ENCODE data around the gene SLC25A33.
"Not testable (repeated sequence)": the region's sequence is repeated elsewhere in the genome, so short reads cannot be mapped to it uniquely, and the experiment has no call there.

The SLC25A33 gene

DNA sequence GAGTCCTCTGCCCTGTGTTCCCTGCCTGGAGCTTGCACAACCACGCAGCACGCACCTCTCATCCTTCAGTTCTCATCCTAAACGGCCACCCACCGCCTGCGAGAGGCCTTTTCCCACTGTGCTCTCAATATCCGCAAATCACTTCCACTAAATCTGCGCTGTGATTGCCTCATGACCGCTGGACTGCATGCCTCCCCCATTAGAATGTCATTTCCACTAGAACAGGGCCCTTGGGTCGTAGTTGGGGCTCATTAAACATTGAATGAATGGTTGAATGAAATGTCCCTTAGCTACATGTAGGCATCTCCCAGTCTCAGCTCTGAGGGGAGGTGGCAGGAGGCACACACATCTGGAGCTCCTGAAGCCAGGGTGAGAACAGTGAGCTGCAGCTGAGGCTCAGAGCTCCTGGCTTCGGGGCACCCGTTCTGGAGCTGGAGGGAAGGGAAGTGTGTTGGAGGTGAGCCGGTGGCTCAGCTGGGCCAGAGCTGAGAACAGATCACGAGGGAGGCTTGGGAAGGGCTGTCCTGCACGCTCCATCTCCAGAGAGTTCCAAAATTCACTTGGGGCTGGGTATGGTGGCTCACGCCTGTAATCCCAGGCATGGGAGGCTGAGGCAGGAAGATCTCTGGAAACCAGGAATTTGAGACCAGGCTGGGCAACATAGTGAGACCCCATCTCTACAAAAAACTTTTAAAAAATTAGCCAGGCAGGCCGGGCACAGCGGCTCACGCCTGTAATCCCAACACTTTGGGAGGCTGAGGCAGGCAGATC lies 79.8 kb downstream of the SLC25A33 start:
- H3K27ac ChIP-seq (ENCODE audit: low read length) = no peak overlapping the region
- H3K9me3 ChIP-seq (ENCODE audit: control insufficient read depth, low read depth, low read length) = no peaks in the 10 kb centered on the region
- H3K4me1 ChIP-seq (ENCODE audit: control insufficient read depth, low read depth, low read length) = no peaks in the 10 kb centered on the region
- no peaks in the 10 kb centered on the region for H3K36me3 ChIP-seq (ENCODE audit: control insufficient read depth, low read depth, low read length)
- no peak overlapping the region for H3K4me3 ChIP-seq (ENCODE audit: low read length)
- no peak overlapping the region for H3K9ac ChIP-seq (ENCODE audit: low read length)
- H3K27me3 ChIP-seq (ENCODE audit: control insufficient read depth, insufficient read depth, low read length) = no peaks in the 10 kb centered on the region

GRCh38 chr1:9621032-9621431 lies 81.8 kb downstream of the SLC25A33 start:
- H3K4me3 ChIP-seq (ENCODE audit: low read length) = no peak overlapping the region
- no peaks in the 10 kb centered on the region for H3K9me3 ChIP-seq (ENCODE audit: control insufficient read depth, low read depth, low read length)
- no peak overlapping the region for H3K9ac ChIP-seq (ENCODE audit: low read length)
- H3K4me1 ChIP-seq (ENCODE audit: control insufficient read depth, low read depth, low read length) = no peaks in the 10 kb centered on the region
- no peak overlapping the region for H3K27ac ChIP-seq (ENCODE audit: low read length)
- peaks cover under 1% of the 10 kb centered on the region for H3K27me3 ChIP-seq (ENCODE audit: control insufficient read depth, insufficient read depth, low read length)
- no peaks in the 10 kb centered on the region for H3K36me3 ChIP-seq (ENCODE audit: control insufficient read depth, low read depth, low read length)

- H3K9ac ChIP-seq (ENCODE audit: low read length) = no peak overlapping the region
- H3K4me3 ChIP-seq (ENCODE audit: low read length) = no peak overlapping the region
- no peaks in the 10 kb centered on the region for H3K4me1 ChIP-seq (ENCODE audit: control insufficient read depth, low read depth, low read length)
- no peaks in the 10 kb centered on the region for H3K9me3 ChIP-seq (ENCODE audit: control insufficient read depth, low read depth, low read length)
- peaks cover 20% of the 10 kb centered on the region for H3K27me3 ChIP-seq (ENCODE audit: control insufficient read depth, insufficient read depth, low read length)
- no peak overlapping the region for H3K27ac ChIP-seq (ENCODE audit: low read length)
- no peaks in the 10 kb centered on the region for H3K36me3 ChIP-seq (ENCODE audit: control insufficient read depth, low read depth, low read length)
These were observed 84.8 kb downstream of the SLC25A33 start for GRCh38 chr1:9624081-9624480.

- not testable (repeated sequence) for H3K36me3 ChIP-seq (ENCODE audit: control insufficient read depth, low read depth, low read length); H3K4me1 ChIP-seq (ENCODE audit: control insufficient read depth, low read depth, low read length); H3K9ac ChIP-seq (ENCODE audit: low read length); H3K4me3 ChIP-seq (ENCODE audit: low read length); H3K9me3 ChIP-seq (ENCODE audit: control insufficient read depth, low read depth, low read length); H3K27ac ChIP-seq (ENCODE audit: low read length)
- H3K27me3 ChIP-seq (ENCODE audit: control insufficient read depth, insufficient read depth, low read length) = peaks cover 20% of the 10 kb centered on the region
These were observed 85.8 kb downstream of the SLC25A33 start for GRCh38 chr1:9625030-9625429.

DNA sequence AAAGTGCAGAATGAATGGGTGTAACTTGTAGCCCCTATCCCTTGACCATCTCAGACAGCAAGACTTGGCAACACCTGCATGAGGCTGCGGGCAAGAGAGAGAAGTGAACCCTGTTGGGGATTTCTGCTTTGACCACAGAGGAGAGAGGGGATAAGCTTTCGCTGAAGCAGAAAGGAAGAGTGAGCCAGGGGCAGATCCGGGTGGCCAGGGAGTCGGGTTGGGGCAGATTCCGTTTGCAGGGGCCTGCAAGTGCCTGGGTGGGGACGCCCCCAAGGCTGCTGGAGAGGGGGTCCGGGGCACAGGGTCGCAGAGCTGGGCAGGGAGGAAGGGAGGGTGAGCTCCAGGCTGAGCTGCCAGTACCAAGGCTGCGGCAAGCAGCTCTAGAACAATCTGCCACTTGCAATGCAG lies 86.9 kb downstream of the SLC25A33 start:
- H3K4me3 ChIP-seq (ENCODE audit: low read length) = no peak overlapping the region

GRCh38 chr1:9628541-9629444 lies 89.5 kb downstream of the SLC25A33 start:
- no peak overlapping the region for H3K4me3 ChIP-seq (ENCODE audit: low read length)
- no peaks in the 10 kb centered on the region for H3K4me1 ChIP-seq (ENCODE audit: control insufficient read depth, low read depth, low read length)
- H3K36me3 ChIP-seq (ENCODE audit: control insufficient read depth, low read depth, low read length) = no peaks in the 10 kb centered on the region
- H3K9me3 ChIP-seq (ENCODE audit: control insufficient read depth, low read depth, low read length) = no peaks in the 10 kb centered on the region
- peaks cover 20% of the 10 kb centered on the region for H3K27me3 ChIP-seq (ENCODE audit: control insufficient read depth, insufficient read depth, low read length)
- no peak overlapping the region for H3K27ac ChIP-seq (ENCODE audit: low read length)
- no peak overlapping the region for H3K9ac ChIP-seq (ENCODE audit: low read length)

More for the DNA sequence above, 86.9 kb downstream of the SLC25A33 start:
- Histone ChIP-seq H3K36me3 (ENCODE audit: control insufficient read depth, low read depth, low read length) (no peaks in the 10 kb centered on the region), H3K27ac (ENCODE audit: low read length) (no peak overlapping the region), H3K4me1 (ENCODE audit: control insufficient read depth, low read depth, low read length) (no peaks in the 10 kb centered on the region), H3K27me3 (ENCODE audit: control insufficient read depth, insufficient read depth, low read length) (peaks cover 20% of the 10 kb centered on the region), H3K9me3 (ENCODE audit: control insufficient read depth, low read depth, low read length) (no peaks in the 10 kb centered on the region), H3K9ac (ENCODE audit: low read length) (no peak overlapping the region)

DNA sequence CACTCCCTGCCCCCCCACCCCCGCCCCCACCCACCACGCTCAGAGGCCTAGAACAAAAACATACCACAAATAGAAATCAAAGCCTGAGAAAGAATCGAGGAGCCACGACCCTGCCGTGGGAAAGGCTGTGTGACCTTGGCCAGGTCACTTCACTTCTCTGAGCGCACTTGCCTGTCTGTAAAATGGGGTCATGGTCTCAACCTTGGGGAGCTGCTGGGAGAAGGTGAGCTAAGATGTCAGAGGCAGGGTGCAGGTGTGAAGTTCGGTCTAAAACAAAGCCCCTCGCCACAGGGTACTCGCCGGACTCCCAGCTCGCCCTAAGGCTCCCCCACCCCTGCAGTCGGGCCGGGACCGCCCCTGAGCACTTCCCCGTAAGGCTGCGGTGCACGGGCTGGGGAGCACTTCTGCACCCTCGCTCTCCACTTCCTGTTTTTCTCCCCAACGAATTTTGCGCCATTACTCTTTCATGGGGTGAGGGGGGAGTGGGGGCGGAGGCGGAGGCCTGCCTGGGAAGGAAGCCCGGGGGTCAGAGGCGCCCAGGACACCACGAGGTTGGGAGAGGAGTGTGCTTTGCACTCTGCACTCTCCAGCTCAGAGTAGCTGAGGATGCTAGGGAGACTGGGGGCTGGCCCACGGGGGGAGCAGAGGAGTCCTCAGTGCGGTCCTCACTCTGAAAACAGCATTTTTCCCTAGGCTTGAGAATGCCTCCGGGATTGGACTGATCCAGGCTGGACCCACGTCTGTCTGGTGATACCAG lies 90.4 kb downstream of the SLC25A33 start:
- Histone ChIP-seq H3K9ac (ENCODE audit: low read length) (no peak overlapping the region), H3K9me3 (ENCODE audit: control insufficient read depth, low read depth, low read length) (no peaks in the 10 kb centered on the region), H3K36me3 (ENCODE audit: control insufficient read depth, low read depth, low read length) (no peaks in the 10 kb centered on the region), H3K27ac (ENCODE audit: low read length) (no peak overlapping the region), H3K4me3 (ENCODE audit: low read length) (no peak overlapping the region), H3K27me3 (ENCODE audit: control insufficient read depth, insufficient read depth, low read length) (peaks cover 20% of the 10 kb centered on the region), H3K4me1 (ENCODE audit: control insufficient read depth, low read depth, low read length) (no peaks in the 10 kb centered on the region)

GRCh38 chr1:9630331-9631111 lies 91.3 kb downstream of the SLC25A33 start:
- no peak overlapping the region for H3K9ac ChIP-seq (ENCODE audit: low read length)
- H3K27ac ChIP-seq (ENCODE audit: low read length) = no peak overlapping the region
- no peaks in the 10 kb centered on the region for H3K36me3 ChIP-seq (ENCODE audit: control insufficient read depth, low read depth, low read length)
- no peak overlapping the region for H3K4me3 ChIP-seq (ENCODE audit: low read length)
- H3K27me3 ChIP-seq (ENCODE audit: control insufficient read depth, insufficient read depth, low read length) = peaks cover 20% of the 10 kb centered on the region
- no peaks in the 10 kb centered on the region for H3K4me1 ChIP-seq (ENCODE audit: control insufficient read depth, low read depth, low read length)
- H3K9me3 ChIP-seq (ENCODE audit: control insufficient read depth, low read depth, low read length) = no peaks in the 10 kb centered on the region

DNA sequence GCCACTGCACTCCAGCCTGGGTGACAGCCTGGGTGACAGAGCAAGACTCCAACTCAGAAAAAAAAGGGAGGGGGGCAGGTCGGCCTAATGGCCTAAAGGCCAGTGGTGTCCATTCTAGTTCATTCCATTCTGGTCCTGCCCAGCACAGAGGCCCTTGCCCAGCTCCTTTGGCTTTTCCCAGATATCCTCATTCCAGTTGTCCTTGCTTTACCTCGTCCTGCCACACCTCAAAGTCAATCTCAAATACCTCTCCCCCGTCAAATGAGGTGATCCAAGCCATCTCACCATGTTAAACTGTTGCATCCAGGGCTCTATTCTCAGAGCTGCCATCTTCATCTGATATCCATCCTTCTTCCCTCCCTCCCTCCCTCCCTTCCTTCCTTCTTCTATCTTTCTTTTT lies 92.3 kb downstream of the SLC25A33 start:
- H3K27ac ChIP-seq (ENCODE audit: low read length) = no peak overlapping the region
- no peak overlapping the region for H3K9ac ChIP-seq (ENCODE audit: low read length)
- H3K27me3 ChIP-seq (ENCODE audit: control insufficient read depth, insufficient read depth, low read length) = peaks cover 13% of the 10 kb centered on the region
- no peaks in the 10 kb centered on the region for H3K9me3 ChIP-seq (ENCODE audit: control insufficient read depth, low read depth, low read length)
- no peaks in the 10 kb centered on the region for H3K4me1 ChIP-seq (ENCODE audit: control insufficient read depth, low read depth, low read length)
- H3K36me3 ChIP-seq (ENCODE audit: control insufficient read depth, low read depth, low read length) = no peaks in the 10 kb centered on the region
- no peak overlapping the region for H3K4me3 ChIP-seq (ENCODE audit: low read length)

DNA sequence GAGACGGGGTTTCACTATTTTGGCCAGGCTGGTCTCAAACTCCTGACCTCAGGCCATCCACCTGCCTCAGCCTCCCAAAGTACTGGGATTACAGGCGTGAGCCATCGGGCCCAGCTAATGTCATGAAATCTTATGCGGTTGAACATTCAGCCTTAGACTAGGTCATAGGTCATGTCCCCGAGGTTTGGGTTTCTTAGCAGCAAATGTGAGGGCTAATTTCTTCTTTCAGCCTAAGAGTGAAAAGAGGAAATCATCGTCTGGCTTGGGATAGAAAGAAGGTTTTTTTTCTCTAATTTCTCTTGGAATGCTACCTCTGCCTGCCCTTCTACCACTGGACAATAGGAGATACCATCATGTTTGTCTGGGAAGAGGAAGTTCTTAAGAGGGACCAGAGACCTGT lies 94.2 kb downstream of the SLC25A33 start:
- no peak overlapping the region for H3K27ac ChIP-seq (ENCODE audit: low read length)
- no peak overlapping the region for H3K9ac ChIP-seq (ENCODE audit: low read length)
- no peaks in the 10 kb centered on the region for H3K36me3 ChIP-seq (ENCODE audit: control insufficient read depth, low read depth, low read length)
- no peaks in the 10 kb centered on the region for H3K9me3 ChIP-seq (ENCODE audit: control insufficient read depth, low read depth, low read length)
- H3K4me1 ChIP-seq (ENCODE audit: control insufficient read depth, low read depth, low read length) = no peaks in the 10 kb centered on the region
- no peak overlapping the region for H3K4me3 ChIP-seq (ENCODE audit: low read length)
- H3K27me3 ChIP-seq (ENCODE audit: control insufficient read depth, insufficient read depth, low read length) = peaks cover under 1% of the 10 kb centered on the region

GRCh38 chr1:9634582-9634981 lies 95.3 kb downstream of the SLC25A33 start:
- Histone ChIP-seq H3K27me3 (ENCODE audit: control insufficient read depth, insufficient read depth, low read length) (no peaks in the 10 kb centered on the region), H3K27ac (ENCODE audit: low read length) (no peak overlapping the region), H3K9me3 (ENCODE audit: control insufficient read depth, low read depth, low read length) (no peaks in the 10 kb centered on the region), H3K9ac (ENCODE audit: low read length) (no peak overlapping the region), H3K4me1 (ENCODE audit: control insufficient read depth, low read depth, low read length) (no peaks in the 10 kb centered on the region), H3K36me3 (ENCODE audit: control insufficient read depth, low read depth, low read length) (no peaks in the 10 kb centered on the region), H3K4me3 (ENCODE audit: low read length) (no peak overlapping the region)

Data from iPS-18a (cell line).